Endothelial cell of umbilical vein (primary cell): ENCODE data around the gene SLC9A3. TPM values are rescaled to one million over a fixed set of nuclear protein-coding genes. Genes with fewer than 3 reads are reported as not detected.

ENCODE experiments used
- BruUV-seq: library from RNA; stranded (reverse); fragments of 400-500 nt; replicated peaks from 2 replicates; lab custom pipeline; 2021; lab: Mats Ljungman, UMichigan
- CTCF ChIA-PET: fragments of 300-600, 350-600 bp; sonication (Branson Sonifier 250); formaldehyde crosslinking; loops from one replicate; lab custom pipeline; 2021; ENCODE audit warnings: antibody characterized with exemption, inconsistent platforms; lab: Charles Lee
- POLR2A ChIA-PET: fragments of 300-600, 350-600 bp; sonication (Branson Sonifier 250); formaldehyde crosslinking; loops from one replicate; lab custom pipeline; 2021; ENCODE audit warnings: antibody characterized with exemption, inconsistent platforms; lab: Charles Lee
- DNase-seq: peaks from one replicate; pipeline ENCODE4 v3.0.0-alpha.2; 2011; ENCODE audit warnings: low read depth, low spot score
- FAIRE-seq: peaks from 2 replicates; lab custom pipeline; 2011; peaks lifted over from hg19 to GRCh38; lab: Jason Lieb, UNC
- H2AFZ ChIP-seq: 2 replicates; pipeline ENCODE4 v1.6.0; 2012; ENCODE audit warnings: low read depth, low read length, control low read depth, inconsistent platforms
- H3K27ac ChIP-seq: 2 replicates; pipeline ENCODE4 v1.5.1; 2011; ENCODE audit warnings: low read depth, mild to moderate bottlenecking, control low read depth, low read length, moderate library complexity; ENCODE audit not compliant: insufficient read depth
- H3K27me3 ChIP-seq, 2 experiments: 2 replicates each; pipeline versions ENCODE4 v1.6.0 to v1.6.1; 2011; ENCODE audit warnings: low read length in 2 of 2, mixed read lengths in 1 of 2; ENCODE audit not compliant: control insufficient read depth in 2 of 2, insufficient read depth in 2 of 2
- H3K36me3 ChIP-seq, 2 experiments: 2 replicates in 1 of 2; 3 replicates in 1 of 2; pipeline ENCODE4 v1.5.1; 2011; ENCODE audit warnings: low read length in 2 of 2, mild to moderate bottlenecking in 1 of 2, moderate library complexity in 1 of 2; ENCODE audit not compliant: control insufficient read depth in 2 of 2, insufficient read depth in 2 of 2; ENCODE audit errors: extremely low read depth in 1 of 2
- H3K4me1 ChIP-seq: 3 replicates; pipeline ENCODE4 v1.5.1; 2011; ENCODE audit warnings: mild to moderate bottlenecking, low read length; ENCODE audit not compliant: control insufficient read depth, insufficient read depth; ENCODE audit errors: extremely low read depth
- H3K4me2 ChIP-seq: 2 replicates; pipeline ENCODE4 v1.6.1; 2011; ENCODE audit warnings: low read length, control low read depth, mixed read lengths; ENCODE audit not compliant: insufficient read depth
- H3K4me3 ChIP-seq, 3 experiments: fragments of 200-600 bp in 1 of 3; sonication (generic), shearing (Covaris generic) in 1 of 3; replicated peaks in 1 of 3; 2 replicates each; pipeline ENCODE4 v1.5.1; 2011 to 2016; ENCODE audit warnings: control low read depth in 3 of 3, low read length in 3 of 3, mild to moderate bottlenecking in 2 of 3, inconsistent platforms in 1 of 3, low read depth in 1 of 3, moderate library complexity in 1 of 3; ENCODE audit not compliant: insufficient read depth in 1 of 3
- H3K79me2 ChIP-seq: 2 replicates; pipeline ENCODE4 v1.6.0; 2012; ENCODE audit warnings: low read length, inconsistent platforms; ENCODE audit not compliant: control insufficient read depth, insufficient read depth
- H3K9ac ChIP-seq: replicated peaks from 2 replicates; pipeline ENCODE3; 2011; ENCODE audit warnings: low read length, control low read depth; ENCODE audit not compliant: insufficient read depth; ENCODE audit errors: extremely low read depth
- H3K9me1 ChIP-seq: replicated peaks from 3 replicates; pipeline ENCODE4 v1.6.0; 2011; ENCODE audit warnings: mild to moderate bottlenecking, low read length; ENCODE audit not compliant: control insufficient read depth, insufficient read depth; ENCODE audit errors: extremely low read depth
- H3K9me3 ChIP-seq: replicated peaks from 2 replicates; pipeline ENCODE4 v1.5.1; 2012; ENCODE audit warnings: low read length, inconsistent platforms; ENCODE audit not compliant: control insufficient read depth, insufficient read depth
- H4K20me1 ChIP-seq: replicated peaks from 2 replicates; pipeline ENCODE3; 2011; ENCODE audit warnings: mild to moderate bottlenecking, low read length; ENCODE audit not compliant: control insufficient read depth, insufficient read depth; ENCODE audit errors: extremely low read depth
- GATA2 ChIP-seq: IDR thresholded peaks from 2 replicates; pipeline ENCODE4 v1.7.0; 2011; ENCODE audit warnings: low read depth, mild to moderate bottlenecking, moderate library complexity, mixed read lengths, low read length; ENCODE audit not compliant: insufficient read length, insufficient read depth
- JUN ChIP-seq: IDR thresholded peaks from 2 replicates; pipeline ENCODE4 v1.6.1; 2011; ENCODE audit warnings: borderline replicate concordance, low read depth; ENCODE audit not compliant: insufficient read length, insufficient read depth
- MYC ChIP-seq: IDR thresholded peaks from one replicate; pipeline ENCODE4 v1.6.1; 2011; ENCODE audit warnings: mild to moderate bottlenecking, low read depth, low read length
- POLR2A ChIP-seq: IDR thresholded peaks from 2 replicates; pipeline ENCODE4 v1.6.1; 2012; ENCODE audit warnings: low read depth, mild to moderate bottlenecking, control low read depth, low read length
- POLR2AphosphoS5 ChIP-seq: IDR thresholded peaks from 2 replicates; pipeline ENCODE4 v1.6.1; 2012; ENCODE audit warnings: low read depth, mild to moderate bottlenecking, control low read depth, low read length, moderate library complexity; ENCODE audit not compliant: insufficient read depth
- dilution Hi-C: fragments of 300-500 bp; cut with MboI; formaldehyde crosslinking; loops from one replicate; pipeline ENCODE4 v1.15.0; 2019; ENCODE audit warnings: low sequenced_read_pairs; ENCODE audit not compliant: extremely low pct_ligation_motif_present
- intact Hi-C: fragments of 100-400 bp; cut with micrococcal nuclease; formaldehyde crosslinking; loops from one replicate; pipeline ENCODE4 v1.10.0; 2022
- polyA plus RNA-seq, 4 experiments: library from polyadenylated mRNA; depleted of rRNA in 3 of 4; stranded (reverse) in 3 of 4; unstranded in 1 of 4; fragments of >200 nt; gene quantifications; 2 replicates each; pipeline versions ENCODE4 v1.2.1 to v1.2.3, GENCODE V29; 2011 to 2012; ENCODE audit warnings: missing spikeins in 1 of 4
- total RNA-seq: library from RNA; stranded (reverse); gene quantifications from 2 replicates; pipeline ENCODE4 v1.2.3, GENCODE V29; 2021
- TF ChIP-seq, protein P1 (sequence below), 2 donors: IDR thresholded peaks; 1 replicate in 1 of 2; 2 replicates in 1 of 2; pipeline ENCODE4 v1.5.1; 2011; ENCODE audit warnings: low read length in 2 of 2, mild to moderate bottlenecking in 2 of 2, moderate library complexity in 2 of 2, control low read depth in 1 of 2, inconsistent platforms in 1 of 2, low read depth in 1 of 2; ENCODE audit not compliant: insufficient read depth in 1 of 2; ENCODE audit errors: extremely low read depth in 1 of 2
- TF ChIP-seq, protein P2 (sequence below): IDR thresholded peaks from 2 replicates; pipeline ENCODE4 v1.6.1; 2011; ENCODE audit not compliant: insufficient read depth, insufficient read length

The SLC9A3 gene
- total and polyA plus RNA-seq, 2 donors (not counting 3 experiments of a cell fraction or from before 2014, with no cell fraction given) = 0.79 to 0.82 TPM

- Histone ChIP-seq H3K9me1 (no peaks in the 10 kb centered on the region), H3K4me3 (no peak overlapping the region), H2AFZ (no peak overlapping the region), H3K4me2 (no peak overlapping the region), H3K79me2 (peaks cover 12% of the 10 kb centered on the region), H4K20me1 (no peaks in the 10 kb centered on the region), H3K27me3 (no peaks in the 10 kb centered on the region), H3K27ac (no peak overlapping the region), H3K9ac (no peak overlapping the region), H3K36me3 (peaks cover 5 to 15% of the 10 kb centered on the region in 2 experiments), H3K9me3 (no peaks in the 10 kb centered on the region), H3K4me1 (peaks cover 10% of the 10 kb centered on the region)
- ChIA-PET POLR2A (no interaction called here), CTCF (interaction anchor here (0.7 to 3.7 kb wide), 41 partner anchors 8 to 1198 kb away, joined by 3 to 38 read pairs (median 4); partner anchors contain the start of genes AHRR, CCDC127, LRRC14B and SDHA)
- dilution Hi-C loops (no loop called here), intact Hi-C loops (no loop called here)
- DNase-seq = peak; percentile 32
- peak; percentile 57 for FAIRE-seq
- BruUV-seq = no TSS peak
- TF ChIP-seq, protein P1, sequence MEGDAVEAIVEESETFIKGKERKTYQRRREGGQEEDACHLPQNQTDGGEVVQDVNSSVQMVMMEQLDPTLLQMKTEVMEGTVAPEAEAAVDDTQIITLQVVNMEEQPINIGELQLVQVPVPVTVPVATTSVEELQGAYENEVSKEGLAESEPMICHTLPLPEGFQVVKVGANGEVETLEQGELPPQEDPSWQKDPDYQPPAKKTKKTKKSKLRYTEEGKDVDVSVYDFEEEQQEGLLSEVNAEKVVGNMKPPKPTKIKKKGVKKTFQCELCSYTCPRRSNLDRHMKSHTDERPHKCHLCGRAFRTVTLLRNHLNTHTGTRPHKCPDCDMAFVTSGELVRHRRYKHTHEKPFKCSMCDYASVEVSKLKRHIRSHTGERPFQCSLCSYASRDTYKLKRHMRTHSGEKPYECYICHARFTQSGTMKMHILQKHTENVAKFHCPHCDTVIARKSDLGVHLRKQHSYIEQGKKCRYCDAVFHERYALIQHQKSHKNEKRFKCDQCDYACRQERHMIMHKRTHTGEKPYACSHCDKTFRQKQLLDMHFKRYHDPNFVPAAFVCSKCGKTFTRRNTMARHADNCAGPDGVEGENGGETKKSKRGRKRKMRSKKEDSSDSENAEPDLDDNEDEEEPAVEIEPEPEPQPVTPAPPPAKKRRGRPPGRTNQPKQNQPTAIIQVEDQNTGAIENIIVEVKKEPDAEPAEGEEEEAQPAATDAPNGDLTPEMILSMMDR (IDR thresholded peaks at IDR 0.05; ENCODE audit: extremely low read depth in 1 of 2, insufficient read depth in 1 of 2, low read depth in 1 of 2, low read length in 2 of 2) = peak; percentile 46 to 56
- no peak for TF ChIP-seq POLR2AphosphoS5
Observed at GRCh38 chr5:446883-447263, 77.4 kb downstream of the SLC9A3 start.

GRCh38 chr5:446066-446882 is 78.0 kb downstream of the SLC9A3 start:
- no peak for DNase-seq
- Histone ChIP-seq H2AFZ (no peak overlapping the region), H3K79me2 (peaks cover 12% of the 10 kb centered on the region), H3K4me3 (no peak overlapping the region), H3K9me3 (no peaks in the 10 kb centered on the region), H4K20me1 (no peaks in the 10 kb centered on the region), H3K27me3 (no peaks in the 10 kb centered on the region), H3K9me1 (no peaks in the 10 kb centered on the region), H3K27ac (no peak overlapping the region), H3K36me3 (peaks cover 5 to 15% of the 10 kb centered on the region in 2 experiments), H3K4me2 (no peak overlapping the region), H3K4me1 (peaks cover 10% of the 10 kb centered on the region), H3K9ac (no peak overlapping the region)
- FAIRE-seq = no peak
- dilution Hi-C loops (no loop called here), intact Hi-C loops (no loop called here)
- no TSS peak for BruUV-seq
- CTCF ChIA-PET = interaction anchor here (0.6 to 3.7 kb wide), 42 partner anchors 9 to 1199 kb away, joined by 3 to 38 read pairs (median 4); partner anchors contain the start of genes AHRR, CCDC127, LRRC14B and SDHA
- TF ChIP-seq MYC = no peak
- no peak for TF ChIP-seq GATA2
- TF ChIP-seq, protein P1 (IDR thresholded peaks at IDR 0.05; ENCODE audit: extremely low read depth in 1 of 2, insufficient read depth in 1 of 2, low read depth in 1 of 2, low read length in 2 of 2) = no peak
- no peak for TF ChIP-seq JUN
- no peak for TF ChIP-seq POLR2A
- TF ChIP-seq, protein P2, sequence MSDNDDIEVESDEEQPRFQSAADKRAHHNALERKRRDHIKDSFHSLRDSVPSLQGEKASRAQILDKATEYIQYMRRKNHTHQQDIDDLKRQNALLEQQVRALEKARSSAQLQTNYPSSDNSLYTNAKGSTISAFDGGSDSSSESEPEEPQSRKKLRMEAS = no peak
- POLR2A ChIA-PET = no interaction called here
